A549 (cell line): ENCODE data around the gene NARS2.

Experiments used
- BCL3 ChIP-seq: fragments of >200 bp; sonication (Bioruptor Twin); formaldehyde crosslinking; IDR thresholded peaks from 3 replicates; pipeline ENCODE4 v1.6.1; 2016
- CTCF ChIP-seq: fragments of >200 bp; sonication (Bioruptor Twin); formaldehyde crosslinking; IDR thresholded peaks from 3 replicates; pipeline ENCODE4 v1.5.1; 2016
- HDAC2 ChIP-seq: fragments of 200-600 bp; sonication (generic); IDR thresholded peaks from 2 replicates; pipeline ENCODE4 v1.6.1; 2016
- JUNB ChIP-seq: fragments of >200 bp; sonication (Bioruptor Twin); formaldehyde crosslinking; IDR thresholded peaks from 2 replicates; pipeline ENCODE4 v1.6.1; 2016
- KDM1A ChIP-seq: fragments of 200-600 bp; sonication (generic); IDR thresholded peaks from 2 replicates; pipeline ENCODE4 v1.6.1; 2016; ENCODE audit warnings: low read depth, mild to moderate bottlenecking
- MAX ChIP-seq: IDR thresholded peaks from 2 replicates; pipeline ENCODE4 v1.6.1; 2012
- POLR2A ChIP-seq: IDR thresholded peaks from 2 replicates; pipeline ENCODE4 v1.6.1; 2012; ENCODE audit warnings: mild to moderate bottlenecking, low read length
- RCOR1 ChIP-seq: fragments of 150-350 bp; IDR thresholded peaks from 2 replicates; pipeline ENCODE4 v1.6.1; 2014; ENCODE audit warnings: antibody characterized with exemption, low read length, low read depth
- TP53 ChIP-seq: fragments of 250-450 bp; sonication (Bioruptor Pico); IDR thresholded peaks from 2 replicates; pipeline ENCODE4 v1.5.0; 2021; ENCODE audit warnings: mild to moderate bottlenecking, moderate library complexity
- USF2 ChIP-seq: fragments of 450-650 bp; IDR thresholded peaks from 2 replicates; pipeline ENCODE4 v1.6.1; 2014; ENCODE audit warnings: antibody characterized with exemption

GRCh38 chr11:78573681-78574080 lies 983 bp downstream of the NARS2 start:
- TF ChIP-seq RCOR1 (no peak), JUNB (no peak), USF2 (no peak), CTCF (no peak), BCL3 (no peak), HDAC2 (no peak), KDM1A (no peak), MAX (no peak), POLR2A (no peak), TP53 (CRISPR knock-in tag) (no peak)
